ENCODE data around the gene TOMM34. TPM values are rescaled to one million over a fixed set of nuclear protein-coding genes. Genes with fewer than 3 reads are reported as not detected.

Gene TOMM34
- total RNA-seq, 6 donors from 2014 or later: 6.2 to 26.1 (median 13.5) TPM

DNA sequence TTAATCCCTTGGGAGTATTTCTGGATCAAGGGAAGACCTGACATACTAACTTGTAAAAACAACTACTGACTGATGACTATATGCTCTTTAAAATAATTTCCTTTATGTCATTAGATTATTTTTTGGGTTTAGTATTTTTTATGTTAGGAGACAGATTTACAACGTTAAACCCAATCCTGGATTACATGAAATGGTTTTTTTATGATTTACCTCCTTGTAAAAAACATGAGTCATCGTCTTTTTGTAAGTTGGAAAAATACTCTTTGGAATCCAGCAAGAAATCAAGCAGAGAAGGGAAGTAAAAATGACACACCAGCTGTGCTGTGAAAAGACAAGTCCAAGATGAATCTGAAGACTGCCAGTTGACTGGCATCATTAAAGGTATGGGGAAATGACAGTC lies 12.9 kb upstream of the TOMM34 start:
- WGBS, 2 donors: 68 to 76% methylated on average over 2 of the region's 2 CpGs
- peaks cover 17 to 29% (median 21%) of the 10 kb centered on the region in 4 donors for H3K4me1 ChIP-seq
- no peaks in the 10 kb centered on the region for H3K27me3 ChIP-seq
- H3K4me3 ChIP-seq: no peak overlapping the region
- ATAC-seq (ENCODE audit: low FRiP score in 2 of 2) (no peak), DNase-seq (no peak)
- TF ChIP-seq EP300 (IDR thresholded peaks at IDR 0.05): no peak
- TF ChIP-seq, protein P1, sequence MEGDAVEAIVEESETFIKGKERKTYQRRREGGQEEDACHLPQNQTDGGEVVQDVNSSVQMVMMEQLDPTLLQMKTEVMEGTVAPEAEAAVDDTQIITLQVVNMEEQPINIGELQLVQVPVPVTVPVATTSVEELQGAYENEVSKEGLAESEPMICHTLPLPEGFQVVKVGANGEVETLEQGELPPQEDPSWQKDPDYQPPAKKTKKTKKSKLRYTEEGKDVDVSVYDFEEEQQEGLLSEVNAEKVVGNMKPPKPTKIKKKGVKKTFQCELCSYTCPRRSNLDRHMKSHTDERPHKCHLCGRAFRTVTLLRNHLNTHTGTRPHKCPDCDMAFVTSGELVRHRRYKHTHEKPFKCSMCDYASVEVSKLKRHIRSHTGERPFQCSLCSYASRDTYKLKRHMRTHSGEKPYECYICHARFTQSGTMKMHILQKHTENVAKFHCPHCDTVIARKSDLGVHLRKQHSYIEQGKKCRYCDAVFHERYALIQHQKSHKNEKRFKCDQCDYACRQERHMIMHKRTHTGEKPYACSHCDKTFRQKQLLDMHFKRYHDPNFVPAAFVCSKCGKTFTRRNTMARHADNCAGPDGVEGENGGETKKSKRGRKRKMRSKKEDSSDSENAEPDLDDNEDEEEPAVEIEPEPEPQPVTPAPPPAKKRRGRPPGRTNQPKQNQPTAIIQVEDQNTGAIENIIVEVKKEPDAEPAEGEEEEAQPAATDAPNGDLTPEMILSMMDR (IDR thresholded peaks at IDR 0.05): no peak
- TF ChIP-seq POLR2AphosphoS5 (IDR thresholded peaks at IDR 0.05): no peak
- peaks cover 16 to 48% (median 37%) of the 10 kb centered on the region in 4 donors for H3K36me3 ChIP-seq
- H3K9me3 ChIP-seq: no peaks in the 10 kb centered on the region
- H3K27ac ChIP-seq: no peak overlapping the region

DNA sequence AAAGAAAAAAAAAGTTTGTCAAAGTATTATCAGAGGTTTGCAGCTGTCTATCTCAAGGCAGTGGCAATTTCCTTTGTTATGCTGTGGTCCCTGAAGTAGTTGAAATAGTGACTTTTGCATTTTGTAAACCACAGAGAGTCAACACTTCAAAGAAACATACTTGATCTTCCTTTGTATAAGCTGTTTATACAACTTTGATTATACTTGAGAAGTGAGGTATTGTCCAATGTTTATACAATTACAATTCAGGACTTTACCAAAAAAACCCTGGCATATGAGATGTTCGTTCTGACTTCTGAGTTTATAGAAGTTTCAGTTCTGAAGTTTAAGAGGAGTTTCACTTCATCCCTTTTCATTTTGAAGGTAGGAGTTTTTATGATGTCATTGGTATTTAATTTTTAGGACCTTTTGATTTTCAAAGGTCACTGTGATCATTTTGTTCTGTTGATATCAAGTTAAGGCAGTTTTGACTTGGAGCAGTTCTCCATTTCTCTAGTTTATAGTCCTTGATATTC lies 10.1 kb upstream of the TOMM34 start:
- Histone ChIP-seq H3K4me1 (peaks cover 26 to 39% (median 34%) of the 10 kb centered on the region in 4 donors), H3K36me3 (peaks cover 16 to 34% (median 27%) of the 10 kb centered on the region in 4 donors), H3K4me3 (peak overlapping the region in 1 of 4 donors; percentile 98), H3K9me3 (no peaks in the 10 kb centered on the region), H3K27me3 (no peaks in the 10 kb centered on the region), H3K27ac (peak overlapping the region; percentile 44 to 93 (median 69))
- TF ChIP-seq, protein P1 (IDR thresholded peaks at IDR 0.05): no peak
- peak in 1 of 4 donors; percentile 17 for TF ChIP-seq POLR2A (IDR thresholded peaks at IDR 0.05)
- no peak for DNase-seq
- WGBS, 2 donors: 6 to 14% methylated on average over 1 of the region's 1 CpG
- no peak for ATAC-seq (ENCODE audit: low FRiP score in 2 of 2)

DNA sequence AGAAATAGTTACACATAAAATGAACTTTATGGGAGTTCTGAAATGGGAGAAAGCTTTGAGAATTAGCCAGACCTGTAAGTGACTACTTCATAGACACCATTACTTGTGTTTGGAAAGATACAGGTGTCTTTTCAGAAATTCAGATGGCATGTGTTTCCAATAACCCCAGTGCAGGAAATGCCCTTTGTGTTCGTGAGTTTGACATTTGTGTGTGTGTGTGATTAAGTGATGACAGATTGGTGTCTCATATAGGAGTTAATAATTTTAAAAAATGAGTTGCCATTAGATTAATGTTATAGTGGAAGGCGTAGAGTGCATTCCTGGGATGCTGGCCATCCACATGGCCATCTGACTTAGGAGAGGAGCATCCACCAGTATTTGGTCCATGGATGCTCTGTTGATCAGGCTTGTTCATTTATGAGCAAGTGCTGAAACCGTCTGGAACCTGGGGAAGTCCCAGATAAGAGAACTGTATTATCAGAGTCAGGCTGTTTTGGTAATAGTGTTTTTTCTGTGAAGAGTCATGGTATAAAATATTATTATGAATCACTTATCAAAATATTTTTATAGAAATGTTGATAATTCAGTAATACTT lies 9.2 kb upstream of the TOMM34 start:
- Histone ChIP-seq H3K27ac (peak overlapping the region in 3 of 4 donors; percentile 87 to 97 (median 93)), H3K9me3 (no peaks in the 10 kb centered on the region), H3K27me3 (no peaks in the 10 kb centered on the region), H3K36me3 (peaks cover 9 to 25% (median 18%) of the 10 kb centered on the region in 4 donors), H3K4me1 (peaks cover 26 to 39% (median 35%) of the 10 kb centered on the region in 4 donors), H3K4me3 (peak overlapping the region in 1 of 4 donors; percentile 98)
- WGBS, 2 donors: 31 to 45% methylated on average over 3 of the region's 3 CpGs
- ATAC-seq (ENCODE audit: low FRiP score in 2 of 2): no peak
- no peak for TF ChIP-seq POLR2A (IDR thresholded peaks at IDR 0.05)
- no peak for TF ChIP-seq POLR2AphosphoS5 (IDR thresholded peaks at IDR 0.05)
- TF ChIP-seq, protein P1 (IDR thresholded peaks at IDR 0.05): no peak
- TF ChIP-seq EP300 (IDR thresholded peaks at IDR 0.05): no peak
- no peak for DNase-seq

DNA sequence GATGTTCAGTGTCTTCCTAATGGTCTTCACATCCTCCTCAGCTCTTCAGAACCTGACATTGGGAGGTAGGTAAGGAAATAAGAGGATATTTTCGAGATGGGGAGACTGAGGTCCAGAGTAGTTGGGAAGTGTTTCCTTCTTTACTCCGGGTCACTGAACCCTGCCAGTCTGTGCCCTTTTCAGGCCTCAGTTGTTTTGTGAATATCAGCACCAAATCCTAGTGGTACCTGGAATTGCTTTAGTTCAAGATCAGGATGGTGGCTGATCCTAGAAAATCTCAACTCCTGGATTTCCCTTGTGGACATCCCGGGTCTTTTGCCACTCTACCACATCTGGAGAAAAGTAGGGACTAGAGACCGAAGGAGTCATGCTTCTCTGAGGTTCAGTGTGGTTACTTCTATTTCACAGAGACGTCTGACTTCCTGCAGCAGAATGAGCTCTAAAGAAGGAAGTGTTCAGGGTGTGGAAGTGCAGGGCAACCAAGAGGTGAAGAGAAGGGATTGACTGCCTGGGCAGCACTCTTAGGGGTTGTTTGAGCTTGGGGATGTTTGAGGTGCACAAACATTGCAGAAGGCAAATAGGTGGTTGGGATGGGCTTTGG lies 7.1 kb upstream of the TOMM34 start:
- DNase-seq: peak in 1 of 2 donors; percentile 48

More for the DNA sequence above, 7.1 kb upstream of the TOMM34 start:
- Histone ChIP-seq H3K27me3 (no peaks in the 10 kb centered on the region), H3K36me3 (peaks cover 0 to 4% (median 2%) of the 10 kb centered on the region in 4 donors), H3K4me1 (peaks cover 26 to 38% (median 31%) of the 10 kb centered on the region in 4 donors), H3K9me3 (no peaks in the 10 kb centered on the region), H3K4me3 (peak overlapping the region; percentile 63 to 98 (median 90)), H3K27ac (peak overlapping the region; percentile 82 to 97 (median 90))
- TF ChIP-seq POLR2AphosphoS5 (IDR thresholded peaks at IDR 0.05) (peak in 1 of 2 donors; percentile 44), EP300 (IDR thresholded peaks at IDR 0.05) (no peak), POLR2A (IDR thresholded peaks at IDR 0.05) (peak in 1 of 4 donors; percentile 68)
- TF ChIP-seq, protein P1 (IDR thresholded peaks at IDR 0.05): no peak
- 18 to 24% methylated on average over 5 of the region's 5 CpGs for WGBS, 2 donors
- peak; percentile 58 to 71 for ATAC-seq (ENCODE audit: low FRiP score in 2 of 2)

All from upper lobe of left lung (tissue), 6 donors.